HCT116 (cell line): ENCODE results near the gene C1orf105. TPM values are rescaled to one million over a fixed set of nuclear protein-coding genes. Genes with fewer than 3 reads are reported as not detected.

ENCODE experiments used
- ATAC-seq: fragments of 200-7000 bp; cut with Tn5 transposase; 2 replicates; pipeline ENCODE4 v1.9.1; 2020; ENCODE audit warnings: mild to moderate bottlenecking, moderate library complexity
- BruUV-seq: library from RNA; stranded (reverse); fragments of 400-500 nt; replicated peaks from 2 replicates; lab custom pipeline; 2021; lab: Mats Ljungman, UMichigan
- CTCF ChIA-PET: fragments of 300-600 bp; sonication (Branson Sonifier 250); formaldehyde crosslinking; loops from one replicate; lab custom pipeline; 2021; ENCODE audit warnings: antibody characterized with exemption; lab: Charles Lee
- POLR2A ChIA-PET: fragments of 300-600, 350-600 bp; sonication (Branson Sonifier 250); formaldehyde crosslinking; loops from one replicate; lab custom pipeline; 2021; ENCODE audit warnings: antibody characterized with exemption; lab: Charles Lee
- RAD21 ChIA-PET, 2 experiments: fragments of 300-600 bp; sonication (Branson Sonifier 250); formaldehyde crosslinking; loops; one replicate each; lab custom pipeline; 2023; ENCODE audit warnings: low total read pairs in 2 of 2; ENCODE audit not compliant: uncharacterized antibody in 2 of 2, unreplicated experiment in 2 of 2, low non-redundant PET in 1 of 2; lab: Charles Lee
- DNase-seq: peaks from one replicate; pipeline ENCODE4 v3.0.0-alpha.2; 2010; ENCODE audit warnings: low read depth, low spot score
- H2AFZ ChIP-seq: fragments of 200-600 bp; shearing (Covaris generic), sonication (generic); 2 replicates; pipeline ENCODE4 v1.6.1; 2017; ENCODE audit warnings: low read depth, mixed run types, mixed read lengths, antibody characterized with exemption, low read length; ENCODE audit not compliant: poor library complexity, severe bottlenecking
- H3K27ac ChIP-seq: 2 replicates; pipeline ENCODE4 v1.5.1; 2012; ENCODE audit warnings: low read depth, low read length
- H3K27me3 ChIP-seq: fragments of 200-600 bp; sonication (generic); 2 replicates; pipeline ENCODE4 v1.6.1; 2016; ENCODE audit warnings: mixed run types, low read length, mixed read lengths; ENCODE audit not compliant: insufficient read depth
- H3K36me3 ChIP-seq, 2 experiments: fragments of 200-500 bp in 1 of 2; fragments of 200-600 bp in 1 of 2; sonication (Bioruptor generic) in 1 of 2; sonication (generic) in 1 of 2; 2 replicates each; pipeline versions ENCODE4 v1.5.1 to v1.6.1; 2014 to 2016; ENCODE audit warnings: low read length in 2 of 2, inconsistent platforms in 1 of 2, mixed read lengths in 1 of 2, mixed run types in 1 of 2; ENCODE audit not compliant: insufficient read depth in 2 of 2, control insufficient read depth in 1 of 2
- H3K4me1 ChIP-seq, 2 experiments: fragments of 200-600 bp in 1 of 2; sonication (generic) in 1 of 2; 2 replicates each; pipeline versions ENCODE4 v1.5.1 to v1.6.1; 2012 to 2017; ENCODE audit warnings: low read length in 2 of 2, inconsistent platforms in 1 of 2, mild to moderate bottlenecking in 1 of 2, mixed read lengths in 1 of 2, mixed run types in 1 of 2, moderate library complexity in 1 of 2; ENCODE audit not compliant: insufficient read depth in 2 of 2, control insufficient read depth in 1 of 2
- H3K4me2 ChIP-seq: fragments of 200-600 bp; sonication (generic); 2 replicates; pipeline ENCODE4 v1.6.1; 2017; ENCODE audit warnings: mixed run types, low read length, mixed read lengths
- H3K4me3 ChIP-seq, 2 experiments: fragments of 200-600 bp in 1 of 2; sonication (generic) in 1 of 2; replicated peaks in 1 of 2; 2 replicates each; pipeline ENCODE4 v1.5.1; 2011 to 2016; ENCODE audit warnings: low read length in 2 of 2, control low read depth in 1 of 2, low read depth in 1 of 2, mild to moderate bottlenecking in 1 of 2, mixed read lengths in 1 of 2, mixed run types in 1 of 2
- H3K79me2 ChIP-seq: fragments of 200-600 bp; sonication (generic); 2 replicates; pipeline ENCODE4 v1.6.1; 2017; ENCODE audit warnings: mild to moderate bottlenecking, mixed run types, low read length, moderate library complexity, mixed read lengths; ENCODE audit not compliant: insufficient read depth
- H3K9ac ChIP-seq: fragments of 200-600 bp; sonication (generic); 2 replicates; pipeline ENCODE4 v1.6.1; 2016; ENCODE audit warnings: low read length, mixed read lengths
- H3K9me2 ChIP-seq: fragments of 200-600 bp; sonication (generic), shearing (Covaris generic); 2 replicates; pipeline ENCODE4 v1.6.1; 2017; ENCODE audit warnings: mixed run types, mild to moderate bottlenecking, moderate library complexity; ENCODE audit not compliant: insufficient read depth
- H3K9me3 ChIP-seq, 2 experiments: fragments of 200-500 bp in 1 of 2; fragments of 200-600 bp in 1 of 2; sonication (Bioruptor generic) in 1 of 2; sonication (generic) in 1 of 2; 2 replicates each; pipeline ENCODE4 v1.6.1; 2014 to 2017; ENCODE audit warnings: low read length in 2 of 2, mixed read lengths in 2 of 2, inconsistent platforms in 1 of 2, low read depth in 1 of 2, mild to moderate bottlenecking in 1 of 2, mixed run types in 1 of 2, moderate library complexity in 1 of 2; ENCODE audit not compliant: control insufficient read depth in 1 of 2, insufficient read depth in 1 of 2
- H4K20me1 ChIP-seq: fragments of 200-600 bp; sonication (generic), shearing (Covaris generic); 2 replicates; pipeline ENCODE4 v1.6.1; 2017; ENCODE audit warnings: mixed run types, mild to moderate bottlenecking, moderate library complexity; ENCODE audit not compliant: insufficient read depth
- ATF3 ChIP-seq: IDR thresholded peaks from 2 replicates; pipeline ENCODE4 v1.6.1; 2012
- CBX3 ChIP-seq: IDR thresholded peaks from 2 replicates; pipeline ENCODE4 v1.6.1; 2012; ENCODE audit warnings: low read depth
- CEBPB ChIP-seq: IDR thresholded peaks from 2 replicates; pipeline ENCODE4 v1.6.1; 2012; ENCODE audit warnings: low read depth
- EGR1 ChIP-seq: IDR thresholded peaks from 2 replicates; pipeline ENCODE4 v1.6.1; 2012; ENCODE audit warnings: low read depth
- EZH2 ChIP-seq: fragments of 200-600 bp; sonication (generic); IDR thresholded peaks from 2 replicates; pipeline ENCODE4 v1.6.1; 2017; ENCODE audit warnings: antibody characterized with exemption, mixed run types
- EZH2phosphoT487 ChIP-seq: fragments of 200-600 bp; IDR thresholded peaks from 2 replicates; pipeline ENCODE4 v1.6.1; 2018; ENCODE audit warnings: antibody characterized with exemption, borderline replicate concordance
- MAX ChIP-seq: IDR thresholded peaks from 2 replicates; pipeline ENCODE4 v1.6.1; 2012
- POLR2AphosphoS5 ChIP-seq: IDR thresholded peaks from 2 replicates; pipeline ENCODE4 v1.6.1; 2011; ENCODE audit warnings: mild to moderate bottlenecking, low read depth, low read length, moderate library complexity
- RAD21 ChIP-seq: IDR thresholded peaks from 2 replicates; pipeline ENCODE4 v1.6.1; 2012; ENCODE audit warnings: low read depth, mild to moderate bottlenecking
- SIN3A ChIP-seq: IDR thresholded peaks from 2 replicates; pipeline ENCODE4 v1.6.1; 2012; ENCODE audit warnings: low read depth
- SP1 ChIP-seq: IDR thresholded peaks from 2 replicates; pipeline ENCODE4 v1.6.1; 2012; ENCODE audit warnings: low read depth
- SRF ChIP-seq: IDR thresholded peaks from 2 replicates; pipeline ENCODE4 v1.6.1; 2012; ENCODE audit warnings: low read depth
- TCF7L2 ChIP-seq: IDR thresholded peaks from 2 replicates; pipeline ENCODE4 v1.7.0; 2011; ENCODE audit warnings: borderline replicate concordance, inconsistent platforms; ENCODE audit not compliant: insufficient read depth, insufficient read length; ENCODE audit errors: extremely low read depth
- ZBTB33 ChIP-seq: IDR thresholded peaks from 2 replicates; pipeline ENCODE4 v1.6.1; 2011; ENCODE audit warnings: mild to moderate bottlenecking, low read length, moderate library complexity; ENCODE audit not compliant: insufficient replicate concordance; ENCODE audit errors: extremely low read depth
- ZFX ChIP-seq: fragments of 450-650 bp; IDR thresholded peaks from 2 replicates; pipeline ENCODE4 v1.6.1; 2017
- ZNF274 ChIP-seq: fragments of 200-500 bp; sonication (Bioruptor generic); IDR thresholded peaks from 2 replicates; pipeline ENCODE4 v1.6.1; 2014; ENCODE audit warnings: mild to moderate bottlenecking, low read depth, low read length, inconsistent platforms
- intact Hi-C: fragments of 100-400 bp; cut with micrococcal nuclease; formaldehyde crosslinking; loops from 2 replicates; pipeline ENCODE4 v1.10.0; 2022
- total RNA-seq: library from RNA; stranded (reverse); gene quantifications from one replicate; pipeline ENCODE4 v1.2.1, GENCODE V29; 2021; ENCODE audit not compliant: unreplicated experiment

C1orf105 gene
- total RNA-seq, 1 experiment from 2014 or later: not detected

GRCh38 chr1:172400722-172401105 lies 19.8 kb upstream of the C1orf105 start:
- Histone ChIP-seq H3K9ac (no peak overlapping the region), H3K79me2 (no peaks in the 10 kb centered on the region), H3K4me2 (no peak overlapping the region), H3K27ac (no peak overlapping the region), H3K27me3 (peaks cover 5% of the 10 kb centered on the region; the same call in 1 of the 2 replicates), H3K9me3 (no peaks in the 10 kb centered on the region), H3K9me2 (no peaks in the 10 kb centered on the region), H2AFZ (no peak overlapping the region), H4K20me1 (no peaks in the 10 kb centered on the region), H3K4me1 (peaks cover 5 to 9% of the 10 kb centered on the region in 2 experiments; a peak in 3 of 4 replicates), H3K4me3 (no peak overlapping the region), H3K36me3 (no peaks in the 10 kb centered on the region)
- ChIA-PET CTCF (interaction anchor here (1.5 kb wide), 1 partner anchor 398 kb away, joined by 7 read pairs; no protein-coding TSS in a partner anchor), POLR2A (no interaction called here), RAD21 (no interaction called here)
- no peak for DNase-seq
- intact Hi-C loops: loop anchor here (5.0 kb wide), 1 partner anchor 598 kb away; no protein-coding TSS in a partner anchor
- no peak for TF ChIP-seq TCF7L2
- TF ChIP-seq ZBTB33: no peak
- TF ChIP-seq ZNF274: no peak
- TF ChIP-seq CEBPB: no peak
- no peak for TF ChIP-seq RAD21
- no peak for TF ChIP-seq ZFX
- TF ChIP-seq SRF: no peak
- no peak for TF ChIP-seq EZH2
- no peak for TF ChIP-seq EGR1
- no peak for TF ChIP-seq ATF3
- no peak for TF ChIP-seq SP1
- no peak for TF ChIP-seq POLR2AphosphoS5
- TF ChIP-seq SIN3A: no peak
- TF ChIP-seq EZH2phosphoT487: no peak
- TF ChIP-seq CBX3: no peak
- no peak for TF ChIP-seq MAX
- no TSS peak for BruUV-seq
- ATAC-seq: no peak
